ENCODE results near the gene NPAS3.

GRCh38 chr14:33580841-33581240, 642.2 kb downstream of the NPAS3 start:
- TF ChIP-seq SIN3A (IDR thresholded peaks at IDR 0.05; ENCODE audit: borderline replicate concordance, insufficient read depth, low read length) (no peak), TAF1 (IDR thresholded peaks at IDR 0.05; ENCODE audit: borderline replicate concordance, insufficient read depth, low read length) (no peak), POLR2AphosphoS5 (IDR thresholded peaks at IDR 0.05; ENCODE audit: low read depth, low read length) (no peak), REST (IDR thresholded peaks at IDR 0.05; ENCODE audit: insufficient read depth in 1 of 2, low read depth in 2 of 2, low read length in 2 of 2) (no peak), FOXP2 (optimal IDR thresholded peaks at IDR 0.05; ENCODE audit: borderline replicate concordance, extremely low read depth, extremely low read length, insufficient read depth) (no peak)

Data from PFSK-1 (cell line).